C4-2B (cell line): ENCODE results near the gene CCDC141.
"Not testable (repeated sequence)": the region's sequence is repeated elsewhere in the genome, so short reads cannot be mapped to it uniquely, and the experiment has no call there.

Experiments used
- ZFX ChIP-seq: fragments of 450-650 bp; IDR thresholded peaks from 2 replicates; pipeline ENCODE4 v1.6.1; 2017
- TF ChIP-seq, protein P1 (sequence below): fragments of 450-650 bp; conservative IDR thresholded peaks from 2 replicates; pipeline ENCODE4 v1.5.1; 2017; ENCODE audit warnings: mild to moderate bottlenecking

DNA sequence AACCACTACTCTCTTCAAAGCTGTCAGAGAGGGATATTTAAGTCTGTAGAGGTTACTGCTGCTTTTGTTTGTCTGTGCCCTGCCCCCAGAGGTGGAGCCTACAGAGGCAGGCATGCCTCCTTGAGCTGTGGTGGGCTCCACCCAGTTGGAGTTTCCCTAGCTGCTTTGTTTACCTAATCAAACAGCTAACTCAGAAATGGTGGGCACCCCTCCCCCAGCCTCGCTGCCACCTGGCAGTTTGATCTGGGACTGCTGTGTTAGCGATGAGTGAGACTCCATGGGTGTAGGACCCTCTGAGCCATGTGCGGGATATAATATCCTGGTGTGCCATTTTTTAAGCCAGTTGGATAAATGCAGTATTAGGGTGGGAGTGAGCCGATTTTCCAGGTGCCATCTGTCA, 43.0 kb upstream of the CCDC141 start:
- TF ChIP-seq, protein P1, sequence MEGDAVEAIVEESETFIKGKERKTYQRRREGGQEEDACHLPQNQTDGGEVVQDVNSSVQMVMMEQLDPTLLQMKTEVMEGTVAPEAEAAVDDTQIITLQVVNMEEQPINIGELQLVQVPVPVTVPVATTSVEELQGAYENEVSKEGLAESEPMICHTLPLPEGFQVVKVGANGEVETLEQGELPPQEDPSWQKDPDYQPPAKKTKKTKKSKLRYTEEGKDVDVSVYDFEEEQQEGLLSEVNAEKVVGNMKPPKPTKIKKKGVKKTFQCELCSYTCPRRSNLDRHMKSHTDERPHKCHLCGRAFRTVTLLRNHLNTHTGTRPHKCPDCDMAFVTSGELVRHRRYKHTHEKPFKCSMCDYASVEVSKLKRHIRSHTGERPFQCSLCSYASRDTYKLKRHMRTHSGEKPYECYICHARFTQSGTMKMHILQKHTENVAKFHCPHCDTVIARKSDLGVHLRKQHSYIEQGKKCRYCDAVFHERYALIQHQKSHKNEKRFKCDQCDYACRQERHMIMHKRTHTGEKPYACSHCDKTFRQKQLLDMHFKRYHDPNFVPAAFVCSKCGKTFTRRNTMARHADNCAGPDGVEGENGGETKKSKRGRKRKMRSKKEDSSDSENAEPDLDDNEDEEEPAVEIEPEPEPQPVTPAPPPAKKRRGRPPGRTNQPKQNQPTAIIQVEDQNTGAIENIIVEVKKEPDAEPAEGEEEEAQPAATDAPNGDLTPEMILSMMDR = not testable (repeated sequence)
- not testable (repeated sequence) for TF ChIP-seq ZFX
